GM12874 (cell line): ENCODE measurements around the gene FKBP8.

Experiments used
- TF ChIP-seq, protein P1 (sequence below): IDR thresholded peaks from 2 replicates; pipeline ENCODE4 v1.5.1; 2011; ENCODE audit warnings: low read depth, mild to moderate bottlenecking, control low read depth, low read length, moderate library complexity; ENCODE audit not compliant: insufficient read depth

FKBP8 gene

DNA sequence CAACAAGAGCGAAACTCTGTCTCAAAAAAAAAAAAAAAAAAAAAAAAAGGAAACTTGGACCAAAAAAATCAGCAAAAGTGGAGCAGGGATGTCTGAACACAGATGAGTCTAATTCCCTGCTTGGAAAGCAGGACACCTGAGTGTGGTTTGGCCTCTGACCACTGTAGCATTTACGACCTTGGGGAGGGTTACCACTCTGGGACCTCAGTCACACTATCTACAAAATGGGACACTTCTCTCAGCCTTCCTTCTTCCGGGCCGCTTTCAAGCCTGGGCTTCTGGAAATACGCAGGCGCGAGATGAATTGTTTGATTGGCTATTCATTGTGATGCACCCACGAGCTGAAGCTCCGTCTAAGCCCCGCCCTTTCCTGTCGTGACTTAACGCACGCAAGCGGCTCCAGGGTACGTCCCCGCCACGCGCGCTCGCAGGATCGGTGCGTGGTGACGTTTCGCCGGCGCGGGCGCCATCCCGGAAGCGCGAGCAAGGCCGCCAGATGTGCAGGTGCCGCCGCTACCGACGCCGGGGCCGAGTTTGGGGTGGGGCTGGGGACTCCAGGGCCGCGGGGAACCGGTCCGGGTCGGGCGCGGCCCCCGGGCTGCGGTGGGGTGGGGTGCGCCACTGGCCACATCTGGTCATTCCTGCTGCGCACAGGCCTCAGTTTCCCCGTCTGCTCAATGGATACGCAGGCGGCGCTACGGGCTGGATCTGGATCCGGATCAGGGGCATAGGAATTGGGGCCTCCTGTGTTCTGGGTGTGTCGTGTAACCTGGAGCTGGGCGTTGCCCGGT is 14.2 kb upstream of the FKBP8 start, which contains the start of gene KXD1:
Gene KXD1 (plus strand): TSS at position 460 of the 791 bp plus-strand sequence. CDS start 4,187 bp downstream, outside the sequence.
- TF ChIP-seq, protein P1, sequence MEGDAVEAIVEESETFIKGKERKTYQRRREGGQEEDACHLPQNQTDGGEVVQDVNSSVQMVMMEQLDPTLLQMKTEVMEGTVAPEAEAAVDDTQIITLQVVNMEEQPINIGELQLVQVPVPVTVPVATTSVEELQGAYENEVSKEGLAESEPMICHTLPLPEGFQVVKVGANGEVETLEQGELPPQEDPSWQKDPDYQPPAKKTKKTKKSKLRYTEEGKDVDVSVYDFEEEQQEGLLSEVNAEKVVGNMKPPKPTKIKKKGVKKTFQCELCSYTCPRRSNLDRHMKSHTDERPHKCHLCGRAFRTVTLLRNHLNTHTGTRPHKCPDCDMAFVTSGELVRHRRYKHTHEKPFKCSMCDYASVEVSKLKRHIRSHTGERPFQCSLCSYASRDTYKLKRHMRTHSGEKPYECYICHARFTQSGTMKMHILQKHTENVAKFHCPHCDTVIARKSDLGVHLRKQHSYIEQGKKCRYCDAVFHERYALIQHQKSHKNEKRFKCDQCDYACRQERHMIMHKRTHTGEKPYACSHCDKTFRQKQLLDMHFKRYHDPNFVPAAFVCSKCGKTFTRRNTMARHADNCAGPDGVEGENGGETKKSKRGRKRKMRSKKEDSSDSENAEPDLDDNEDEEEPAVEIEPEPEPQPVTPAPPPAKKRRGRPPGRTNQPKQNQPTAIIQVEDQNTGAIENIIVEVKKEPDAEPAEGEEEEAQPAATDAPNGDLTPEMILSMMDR = no peak

DNA sequence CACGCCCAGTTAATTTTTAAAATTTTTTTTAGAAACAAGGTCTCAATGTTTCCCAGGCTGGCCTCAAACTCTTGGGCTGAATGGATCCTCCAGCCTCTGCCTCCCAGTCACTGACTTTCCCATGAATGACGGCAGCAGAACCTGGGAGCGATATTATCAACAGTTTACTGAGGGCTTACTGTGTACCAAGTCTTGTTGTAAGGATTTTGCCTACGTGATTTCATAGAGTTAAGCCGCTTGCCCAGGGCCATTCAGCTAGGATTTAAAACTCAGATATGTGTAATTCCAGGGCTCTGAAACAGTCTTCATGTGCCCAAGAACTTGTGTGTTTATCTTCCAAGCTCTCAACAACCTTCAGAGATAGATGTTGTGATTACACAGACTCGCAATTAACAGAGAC is 8.3 kb upstream of the FKBP8 start:
- TF ChIP-seq, protein P1 = no peak

DNA sequence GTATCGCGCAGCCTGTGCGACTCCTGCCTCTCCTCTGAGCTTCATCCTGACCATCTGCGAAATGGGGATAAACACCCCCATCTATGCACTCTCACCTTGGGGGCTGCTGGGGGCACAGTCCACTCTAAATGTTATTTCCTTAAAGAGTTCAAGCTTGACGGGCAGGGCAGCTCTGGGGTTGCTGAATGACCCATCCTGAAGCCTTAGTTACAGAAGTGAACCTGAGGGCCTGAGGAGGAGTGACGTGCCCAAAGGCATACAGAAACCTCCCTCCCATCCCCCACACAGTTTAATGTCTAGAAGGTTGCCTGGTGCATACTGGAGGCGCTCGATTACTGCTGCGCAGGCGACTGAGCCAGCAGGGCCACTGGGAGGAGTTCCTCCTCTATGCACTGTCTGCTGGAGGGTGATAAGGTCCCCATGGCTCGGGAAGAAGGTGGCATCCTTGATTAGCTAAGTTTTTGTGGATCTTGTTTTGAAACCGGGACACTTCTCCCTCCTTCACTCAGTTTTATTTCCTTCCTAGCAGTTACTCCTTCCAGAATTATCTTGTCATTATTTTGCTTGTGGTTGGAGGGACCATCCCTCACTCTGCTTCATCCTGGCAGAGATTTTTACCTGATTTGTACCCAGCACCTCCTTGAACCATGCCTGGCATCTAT is 572 bp upstream of the FKBP8 start:
- TF ChIP-seq, protein P1 = 0 out of 2 replicates have a peak, but pooled peaks have one; percentile 3

DNA sequence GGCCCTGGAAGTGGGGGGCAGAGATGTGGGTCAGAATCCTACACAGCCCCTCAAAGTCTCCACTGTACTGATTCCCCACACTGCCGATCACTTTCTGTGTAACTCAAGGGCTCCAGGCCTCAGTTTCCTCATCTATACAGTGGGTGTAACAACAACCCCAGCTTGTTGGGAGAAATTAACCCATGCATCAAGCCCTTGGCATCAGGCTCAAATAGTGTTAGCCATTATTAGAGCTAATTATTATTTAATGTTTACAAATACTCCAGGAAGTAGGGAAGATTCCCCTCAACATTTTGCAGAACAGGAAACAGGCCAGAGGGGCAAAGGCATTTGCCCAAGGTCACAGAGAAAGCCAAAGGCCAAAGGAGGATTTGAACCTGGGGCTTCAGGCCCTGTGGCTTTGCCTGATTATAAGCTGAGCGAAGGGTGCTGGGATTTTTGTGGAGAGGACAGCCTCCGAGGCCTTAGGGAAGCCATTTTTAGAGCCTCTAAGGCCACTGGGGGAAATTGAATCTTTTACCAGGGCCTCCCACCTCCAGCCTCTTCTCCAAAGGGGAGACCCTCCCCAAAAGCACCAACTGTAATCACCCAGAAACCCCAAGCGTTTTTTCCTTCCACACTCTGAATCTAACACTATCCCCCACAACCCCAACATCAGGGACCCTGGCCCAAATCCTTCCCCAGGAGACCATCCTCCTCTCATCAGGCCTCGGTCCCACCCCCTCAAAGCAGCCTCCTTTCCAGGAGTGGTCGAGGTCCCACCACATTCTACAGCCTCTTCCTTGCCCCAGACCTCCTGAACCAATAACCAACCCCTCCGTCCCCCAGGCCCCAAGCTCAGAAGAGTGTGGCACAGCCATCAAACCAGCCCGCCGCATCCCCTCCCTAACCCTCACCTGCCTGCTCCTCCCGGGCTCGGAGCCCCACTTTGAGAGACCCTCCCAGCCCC is 1.1 kb downstream of the FKBP8 start:
- TF ChIP-seq, protein P1 = no peak

DNA sequence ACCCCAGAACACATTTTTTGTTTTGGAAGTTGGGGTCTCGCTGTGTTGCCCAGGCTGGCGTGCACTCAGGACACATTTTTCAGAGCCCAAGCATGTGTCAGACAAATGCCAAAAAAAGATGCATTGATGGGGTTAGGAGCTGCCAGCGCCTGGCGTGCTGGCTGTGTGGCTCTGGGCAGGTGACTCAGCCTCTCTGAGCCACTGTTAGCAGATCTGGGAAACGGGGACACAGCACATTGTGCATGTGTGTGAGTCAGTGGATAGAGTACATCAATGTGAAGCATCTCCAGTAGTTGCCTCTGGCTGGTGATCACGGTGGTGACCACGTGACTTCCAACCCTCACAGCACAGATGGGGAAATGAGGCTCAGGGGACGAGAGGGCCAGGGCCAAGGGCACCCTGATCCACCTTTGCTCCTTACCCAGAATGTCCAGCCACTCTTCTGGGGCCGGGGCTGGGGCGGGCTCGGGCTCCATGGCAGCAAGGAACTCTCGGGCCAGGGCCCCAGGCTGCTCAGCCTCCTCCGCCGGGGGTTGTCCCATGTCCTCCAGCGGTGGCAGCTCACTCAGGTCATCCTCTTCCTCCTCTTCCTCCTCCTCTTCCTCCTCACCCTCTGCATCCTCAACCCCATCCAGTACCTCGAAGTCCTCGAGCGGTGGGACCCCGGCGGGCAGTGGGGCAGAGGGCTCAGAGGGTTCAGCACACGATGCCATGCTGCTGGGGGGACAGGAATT is 1.9 kb downstream of the FKBP8 start:
- TF ChIP-seq, protein P1 = no peak

DNA sequence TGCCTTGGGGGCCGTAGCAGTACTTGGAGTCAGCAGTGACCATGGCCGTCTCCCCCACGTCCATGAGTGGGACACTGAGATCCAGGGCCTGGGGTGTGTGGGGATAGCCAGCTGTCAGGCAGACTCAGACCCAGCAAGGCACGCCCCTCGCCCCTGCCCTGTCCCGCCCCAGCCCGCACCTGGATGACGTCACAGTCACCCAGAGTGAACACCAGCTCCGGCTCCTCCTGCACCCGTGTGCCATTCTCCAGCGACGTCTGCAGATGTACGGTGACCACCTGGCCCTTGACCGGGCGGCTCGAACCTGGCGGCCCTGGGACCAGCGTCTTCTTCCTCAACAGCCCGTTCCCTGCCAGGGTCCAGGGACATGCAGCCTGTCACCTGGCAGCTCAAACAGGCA is 4.0 kb downstream of the FKBP8 start:
- TF ChIP-seq, protein P1 = no peak

DNA sequence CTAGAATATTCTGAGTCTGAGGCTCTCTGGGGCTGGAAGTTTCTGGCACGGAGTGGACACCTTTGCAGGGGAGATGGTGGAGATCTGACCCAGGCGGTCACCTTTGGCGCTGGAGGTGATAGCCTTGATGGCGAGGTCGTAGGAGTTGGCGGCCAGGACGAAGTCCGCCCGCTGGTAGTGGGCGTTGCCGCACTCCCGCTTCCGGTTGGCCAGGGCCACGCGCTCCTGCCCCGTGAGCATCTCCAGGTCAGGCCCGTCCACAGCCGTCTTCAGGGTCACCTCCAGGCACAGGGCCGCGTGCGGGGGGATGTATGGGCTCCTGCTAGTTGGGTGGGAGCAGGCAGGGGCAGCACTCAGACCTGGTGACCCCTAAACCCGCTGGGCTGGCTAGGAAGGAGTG is 5.3 kb downstream of the FKBP8 start:
- TF ChIP-seq, protein P1 = no peak
